ENCODE data around the gene PPP2R2B.
"Not testable (repeated sequence)": the region's sequence is repeated elsewhere in the genome, so short reads cannot be mapped to it uniquely, and the experiment has no call there.

Gene PPP2R2B

DNA sequence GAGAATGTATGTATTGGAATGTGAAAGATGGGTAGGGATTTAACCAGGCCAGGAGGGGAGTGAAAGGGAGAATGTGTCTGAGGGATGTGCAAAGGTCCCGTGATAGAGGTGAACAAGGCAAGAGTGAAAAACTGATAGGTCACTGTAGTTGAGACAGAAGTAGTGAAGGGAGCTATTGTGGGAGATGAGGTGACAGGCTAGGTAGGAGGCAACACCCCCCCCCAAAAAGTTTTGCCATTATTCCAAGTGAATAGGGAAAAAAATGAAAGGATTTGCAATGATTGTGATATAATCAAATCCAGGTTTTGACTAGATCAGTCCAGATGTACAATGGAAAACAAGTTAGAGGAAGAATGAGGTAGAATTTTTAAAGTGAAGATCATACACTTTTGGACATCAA, 226.0 kb downstream of the PPP2R2B start:
- DNase-seq (ENCODE audit: low read depth): no peak

GRCh38 chr5:146647656-146648199, 230.8 kb downstream of the PPP2R2B start:
- DNase-seq (ENCODE audit: low read depth): no peak

DNA sequence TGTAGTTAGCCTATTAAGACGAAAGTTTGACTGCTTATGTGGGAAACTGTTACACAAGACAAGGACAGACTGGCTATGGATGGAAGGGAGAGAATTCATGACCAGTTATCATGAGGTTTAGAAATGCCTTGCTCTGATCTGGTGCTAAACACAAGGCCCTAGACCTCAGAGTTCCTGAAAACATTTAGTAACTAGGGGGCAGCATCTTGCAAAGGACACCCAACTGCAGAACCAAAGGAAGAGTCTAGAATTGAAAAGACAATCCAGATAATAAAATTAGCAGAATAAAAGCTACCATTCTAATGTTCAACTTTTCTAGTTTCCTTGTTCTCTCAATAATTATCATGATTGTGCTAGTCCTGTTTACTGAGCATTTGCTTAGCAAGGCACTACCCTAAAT, 232.1 kb downstream of the PPP2R2B start:
- no peak for DNase-seq (ENCODE audit: low read depth)

DNA sequence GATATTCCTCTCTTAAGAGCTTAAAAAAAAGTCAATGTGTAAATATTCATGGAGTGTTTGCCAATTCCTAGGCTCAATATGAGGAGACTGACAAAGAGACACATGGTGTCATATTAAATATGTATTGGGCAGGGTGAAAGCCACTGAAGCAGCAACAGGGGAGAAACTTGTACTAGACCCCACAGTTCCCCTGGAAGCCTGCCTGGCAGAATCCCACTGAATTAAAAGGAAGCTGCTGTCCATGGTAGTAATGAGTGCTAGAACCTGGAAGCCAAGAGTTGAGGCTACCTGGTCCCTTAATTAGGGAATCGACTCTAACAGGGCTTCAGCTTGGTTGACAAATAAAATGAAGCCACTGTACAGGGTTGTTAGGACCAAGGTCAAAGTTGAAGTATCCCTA, 233.2 kb downstream of the PPP2R2B start:
- no peak for DNase-seq (ENCODE audit: low read depth)

GRCh38 chr5:146644831-146645230, 233.7 kb downstream of the PPP2R2B start:
- DNase-seq (ENCODE audit: low read depth): no peak

- no peak for DNase-seq (ENCODE audit: low read depth)
Observed at GRCh38 chr5:146643776-146644175, 234.8 kb downstream of the PPP2R2B start.

DNA sequence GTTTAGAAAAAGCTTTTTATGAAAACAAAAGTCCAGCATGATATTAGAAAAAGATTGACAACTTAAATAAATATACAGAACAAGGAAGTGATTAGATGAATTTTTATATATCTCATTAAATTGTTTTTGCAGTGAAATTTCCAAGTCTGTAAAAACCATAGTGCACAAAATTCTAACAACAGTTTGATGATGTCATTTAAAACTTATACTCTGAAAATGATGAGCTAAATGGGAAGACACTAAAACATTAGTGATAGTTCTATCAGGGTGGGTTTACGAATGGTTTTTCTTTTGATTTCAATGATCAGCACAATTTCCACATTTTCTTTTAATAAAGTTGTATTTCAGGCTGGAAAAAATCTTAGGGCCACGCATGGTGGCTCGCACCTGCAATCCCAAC, 236.1 kb downstream of the PPP2R2B start:
- DNase-seq (ENCODE audit: low read depth): no peak

- DNase-seq (ENCODE audit: low read depth): no peak
Observed at GRCh38 chr5:146641941-146642340, 236.6 kb downstream of the PPP2R2B start.

DNA sequence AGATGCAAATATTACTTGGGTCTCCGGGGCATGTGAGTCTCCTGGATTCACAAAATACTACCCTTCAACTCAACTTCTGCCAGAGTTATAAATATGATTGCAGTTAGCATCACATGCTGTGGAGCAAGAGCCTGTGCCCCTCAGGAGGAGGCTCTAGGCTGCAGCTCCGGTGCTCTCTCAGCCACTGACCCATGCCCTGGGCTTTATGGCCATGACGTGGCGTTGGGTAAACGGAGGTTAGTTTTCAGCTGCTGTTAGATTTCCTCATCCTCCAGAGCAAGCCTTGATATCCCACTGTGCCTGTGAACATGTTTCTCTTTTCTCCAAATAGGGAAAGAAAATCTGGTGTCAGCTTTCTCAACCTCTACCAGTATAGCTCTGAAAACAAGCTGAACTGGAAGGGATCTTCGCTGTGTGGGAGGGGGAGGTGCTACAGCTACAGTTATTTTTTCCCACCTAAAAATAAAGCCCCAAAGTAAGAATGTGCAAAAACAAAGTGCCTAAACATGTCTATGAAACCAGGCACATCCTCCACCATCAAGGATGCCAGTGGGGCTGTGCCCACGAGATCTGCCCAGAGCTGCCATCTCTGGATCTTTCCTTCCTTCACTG, 238.2 kb downstream of the PPP2R2B start:
- DNase-seq (ENCODE audit: low read depth): no peak

DNA sequence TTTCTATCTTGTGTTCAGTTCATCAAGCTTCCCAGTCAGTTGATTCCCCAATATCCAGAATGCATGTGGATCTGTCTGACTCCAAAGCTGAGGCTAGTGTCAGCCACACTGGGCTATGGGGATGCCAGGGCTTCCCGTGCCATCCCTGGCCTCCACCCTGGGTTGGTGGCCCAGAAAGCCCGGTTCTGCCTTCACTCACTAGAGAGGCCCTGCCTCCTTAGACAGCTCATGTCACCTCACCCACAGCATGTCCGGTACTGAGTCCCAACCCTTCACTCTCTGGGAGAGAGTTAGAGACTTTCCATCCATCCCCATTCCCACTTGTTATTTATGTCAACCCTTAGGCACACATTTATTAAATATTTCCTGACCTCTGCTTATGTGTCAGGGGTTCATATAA, 243.1 kb downstream of the PPP2R2B start:
- no peak for DNase-seq (ENCODE audit: low read depth)

- DNase-seq (ENCODE audit: low read depth): no peak
Observed at GRCh38 chr5:146633323-146633764, 245.2 kb downstream of the PPP2R2B start.

DNA sequence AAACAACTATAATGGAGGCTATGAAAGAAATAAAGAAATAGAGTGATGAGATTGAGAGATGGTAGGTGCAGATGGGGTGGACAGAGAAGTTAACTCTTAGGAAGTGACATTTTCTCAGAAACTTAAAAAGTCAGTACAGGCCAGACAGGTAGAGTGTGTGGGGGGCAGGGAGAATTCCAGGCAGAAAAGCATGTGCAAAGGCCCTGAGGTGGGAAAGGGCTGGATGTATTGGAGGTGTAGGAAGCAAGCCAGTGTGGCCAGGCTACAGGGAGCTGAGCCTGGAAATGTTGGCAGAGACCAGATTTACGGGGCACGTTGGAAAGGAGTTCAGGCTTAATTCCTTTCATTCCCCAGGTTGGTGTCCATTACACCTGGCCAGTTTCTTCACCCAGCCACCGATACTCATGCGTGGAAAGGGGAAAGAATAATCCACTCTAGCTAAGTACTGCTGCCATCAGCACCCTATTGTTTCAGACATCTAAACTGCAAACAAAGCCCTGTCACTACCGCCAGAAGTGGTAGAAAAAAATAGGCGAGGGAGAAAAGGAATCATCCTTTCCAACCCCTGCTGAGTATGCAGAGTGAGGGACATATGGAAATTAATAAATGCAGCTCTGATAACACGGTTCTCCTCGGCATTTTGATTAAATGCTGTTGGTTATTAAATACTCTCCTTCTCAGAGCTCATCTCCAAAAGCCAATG, 245.8 kb downstream of the PPP2R2B start:
- no peak for DNase-seq (ENCODE audit: low read depth)

- DNase-seq (ENCODE audit: low read depth): no peak
Observed at GRCh38 chr5:146630472-146630871, 248.1 kb downstream of the PPP2R2B start.

GRCh38 chr5:146628950-146629349, 249.6 kb downstream of the PPP2R2B start:
- DNase-seq (ENCODE audit: low read depth): no peak

- DNase-seq (ENCODE audit: low read depth): no peak
Observed at GRCh38 chr5:146626936-146627335, 251.6 kb downstream of the PPP2R2B start.

- no peak for DNase-seq (ENCODE audit: low read depth)
Observed at GRCh38 chr5:146624179-146624578, 254.4 kb downstream of the PPP2R2B start.

- DNase-seq (ENCODE audit: low read depth): no peak
Observed at GRCh38 chr5:146623666-146624065, 254.9 kb downstream of the PPP2R2B start.

- no peak for DNase-seq (ENCODE audit: low read depth)
Observed at GRCh38 chr5:146623009-146623408, 255.5 kb downstream of the PPP2R2B start.

- no peak for DNase-seq (ENCODE audit: low read depth)
Observed at GRCh38 chr5:146622391-146622790, 256.2 kb downstream of the PPP2R2B start.

DNA sequence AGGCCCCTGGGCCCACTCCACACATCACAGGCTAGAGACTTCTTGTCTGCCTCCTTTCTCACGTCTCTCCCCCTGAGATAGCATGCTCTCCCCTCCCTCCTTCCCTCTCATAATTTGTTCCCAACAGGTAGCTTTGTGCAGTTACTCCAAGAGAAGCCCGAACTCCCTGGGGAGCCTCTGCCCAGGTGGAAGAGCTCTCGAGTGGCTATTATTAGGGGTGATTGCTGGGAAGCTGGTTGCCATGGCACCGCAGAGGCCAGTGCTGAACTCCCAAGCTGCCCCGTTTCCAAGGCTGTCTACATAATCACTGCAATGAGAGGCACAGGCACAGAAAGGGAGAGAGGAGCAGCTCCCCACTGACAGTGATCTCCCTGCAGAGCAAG, 257.9 kb downstream of the PPP2R2B start:
- no peak for DNase-seq (ENCODE audit: low read depth)

- DNase-seq (ENCODE audit: low read depth): no peak
Observed at GRCh38 chr5:146620031-146620668, 258.4 kb downstream of the PPP2R2B start.

DNA sequence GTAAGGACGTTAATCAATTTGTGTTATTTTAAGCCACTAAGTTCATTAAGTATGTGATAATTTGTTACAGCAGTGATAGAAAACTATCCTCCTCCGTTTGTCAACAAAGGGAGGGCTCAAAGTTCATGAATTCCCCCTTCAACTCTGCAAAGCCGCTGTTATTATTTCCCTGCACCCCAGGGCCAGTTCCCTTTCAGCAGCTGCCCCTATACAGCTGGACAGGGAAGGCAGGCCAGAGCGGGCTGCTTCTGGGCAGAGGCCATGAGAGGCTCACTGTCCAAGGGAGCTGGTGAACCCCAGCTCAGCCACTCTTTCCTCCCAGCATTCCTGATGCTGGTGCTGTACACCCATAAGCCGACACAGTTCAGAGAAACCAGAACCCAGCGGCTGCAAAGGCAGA, 260.1 kb downstream of the PPP2R2B start:
- DNase-seq (ENCODE audit: low read depth): no peak

- DNase-seq (ENCODE audit: low read depth): not testable (repeated sequence)
Observed at GRCh38 chr5:146609731-146610130, 268.8 kb downstream of the PPP2R2B start.
